ENCODE data around the gene CDKAL1.

DNA sequence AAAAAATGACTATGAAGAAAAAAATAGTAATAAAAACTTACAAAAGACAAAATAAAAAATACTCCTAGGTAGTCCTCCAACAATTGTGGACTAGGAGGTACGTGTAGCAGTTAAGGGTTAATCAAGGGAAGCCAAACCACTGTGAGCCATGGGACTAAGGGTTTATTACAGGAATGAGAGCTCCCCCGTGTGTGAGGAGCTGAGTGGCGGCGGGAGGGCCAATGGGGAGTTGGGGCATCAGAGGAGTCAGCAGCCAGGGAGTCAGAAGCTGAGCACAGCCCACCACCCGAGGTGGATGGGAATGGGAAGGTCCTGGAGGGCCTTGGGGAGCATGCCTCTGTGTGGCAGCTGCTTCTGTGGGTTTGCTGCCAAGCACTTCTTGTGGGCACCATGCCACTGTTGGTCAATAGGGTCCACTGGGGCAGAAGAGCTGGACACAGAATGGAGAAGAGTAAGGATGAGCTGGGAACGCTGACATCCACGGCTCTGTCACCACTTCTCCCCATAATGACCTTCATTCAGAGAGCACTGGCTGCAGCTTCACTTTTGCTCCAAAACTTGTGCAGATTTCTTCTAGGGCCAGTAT lies 373.3 kb downstream of the CDKAL1 start:
- TF ChIP-seq CTCF (IDR thresholded peaks at IDR 0.05; ENCODE audit: low read depth, low read length) = peak; percentile 12; the same call in 1 of the 2 replicates
- no peak for TF ChIP-seq EZH2phosphoT487 (IDR thresholded peaks at IDR 0.05; ENCODE audit: low read depth)
